HEK293 (cell line): ENCODE measurements around the gene NLGN3.

Experiments used
- CTCF ChIA-PET: fragments of 350-600 bp; formaldehyde crosslinking; extraction: SDS; loops from one replicate; lab custom pipeline; 2021; ENCODE audit warnings: antibody characterized with exemption; lab: Yijun Ruan, JAX
- POLR2A ChIA-PET: fragments of 300-600 bp; formaldehyde crosslinking; extraction: SDS; loops from one replicate; lab custom pipeline; 2020; ENCODE audit warnings: antibody characterized with exemption, inconsistent platforms; lab: Yijun Ruan, JAX
- H3K27ac ChIP-seq: fragments of 200-500 bp; sonication (Bioruptor generic); 2 replicates; pipeline ENCODE4 v1.5.1; 2014; ENCODE audit warnings: low read depth, low read length, control low read depth, inconsistent platforms; ENCODE audit errors: extremely low read depth
- H3K36me3 ChIP-seq, 2 experiments: fragments of 200-500 bp in 1 of 2; sonication (Bioruptor generic) in 1 of 2; 1 replicate in 1 of 2; 2 replicates in 1 of 2; pipeline ENCODE4 v1.5.1; 2014 to 2017; ENCODE audit warnings: inconsistent platforms in 2 of 2, low read length in 2 of 2; ENCODE audit not compliant: control insufficient read depth in 2 of 2, insufficient read depth in 1 of 2
- H3K4me1 ChIP-seq: fragments of 200-500 bp; sonication (Bioruptor generic); 2 replicates; pipeline ENCODE4 v1.5.1; 2014; ENCODE audit warnings: mild to moderate bottlenecking, low read length, inconsistent platforms; ENCODE audit not compliant: control insufficient read depth, insufficient read depth
- H3K4me3 ChIP-seq: 2 replicates; pipeline ENCODE4 v1.5.1; 2011; ENCODE audit warnings: low read depth, mild to moderate bottlenecking, control low read depth, low read length, moderate library complexity
- H3K9me3 ChIP-seq: fragments of 200-500 bp; sonication (Bioruptor generic); 2 replicates; pipeline ENCODE4 v1.5.1; 2014; ENCODE audit warnings: low read depth, low read length, inconsistent platforms; ENCODE audit not compliant: control insufficient read depth, insufficient read depth
- OSR2 ChIP-seq: fragments of 450-650 bp; formaldehyde crosslinking; IDR thresholded peaks from 2 replicates; pipeline ENCODE4 v1.5.1; 2016; ENCODE audit warnings: missing biosample characterization, missing genetic modification characterization
- OVOL3 ChIP-seq: fragments of 450-650 bp; formaldehyde crosslinking; IDR thresholded peaks from 2 replicates; pipeline ENCODE4 v1.5.1; 2016; ENCODE audit warnings: missing biosample characterization, missing genetic modification characterization
- SP3 ChIP-seq: fragments of 450-650 bp; formaldehyde crosslinking; IDR thresholded peaks from 2 replicates; pipeline ENCODE4 v1.5.1; 2016; ENCODE audit warnings: missing biosample characterization, missing genetic modification characterization
- ZNF175 ChIP-seq: fragments of 450-650 bp; formaldehyde crosslinking; IDR thresholded peaks from 2 replicates; pipeline ENCODE4 v1.5.1; 2016; ENCODE audit warnings: missing biosample characterization, missing genetic modification characterization
- ZNF335 ChIP-seq: fragments of 450-650 bp; formaldehyde crosslinking; conservative IDR thresholded peaks from 2 replicates; pipeline ENCODE4 v1.5.1; 2016; ENCODE audit warnings: missing biosample characterization, missing genetic modification characterization
- ZNF48 ChIP-seq: fragments of 450-650 bp; formaldehyde crosslinking; IDR thresholded peaks from 2 replicates; pipeline ENCODE4 v1.5.1; 2016; ENCODE audit warnings: missing biosample characterization, missing genetic modification characterization
- ZNF585B ChIP-seq: fragments of 450-650 bp; formaldehyde crosslinking; IDR thresholded peaks from 2 replicates; pipeline ENCODE4 v1.5.1; 2016; ENCODE audit warnings: missing biosample characterization, missing genetic modification characterization
- ZNF626 ChIP-seq: fragments of 450-650 bp; sonication (Bioruptor Pico); formaldehyde crosslinking; IDR thresholded peaks from 2 replicates; pipeline ENCODE4 v1.5.1; 2018; ENCODE audit warnings: missing biosample characterization, missing genetic modification characterization, inconsistent platforms
- ZNF664 ChIP-seq: fragments of 450-650 bp; formaldehyde crosslinking; IDR thresholded peaks from 2 replicates; pipeline ENCODE4 v1.5.1; 2016; ENCODE audit warnings: missing biosample characterization, missing genetic modification characterization
- ZNF76 ChIP-seq: fragments of 450-650 bp; formaldehyde crosslinking; IDR thresholded peaks from 2 replicates; pipeline ENCODE4; 2016; ENCODE audit warnings: low read depth, missing biosample characterization, missing genetic modification characterization, borderline replicate concordance
- ZNF785 ChIP-seq: fragments of 450-650 bp; formaldehyde crosslinking; IDR thresholded peaks from 2 replicates; pipeline ENCODE4 v1.5.1; 2016; ENCODE audit warnings: missing biosample characterization, missing genetic modification characterization
- ZNF837 ChIP-seq: fragments of 450-650 bp; formaldehyde crosslinking; IDR thresholded peaks from 2 replicates; pipeline ENCODE4 v1.5.1; 2016; ENCODE audit warnings: missing biosample characterization, missing genetic modification characterization
- ZXDB ChIP-seq: fragments of 450-650 bp; formaldehyde crosslinking; IDR thresholded peaks from 2 replicates; pipeline ENCODE4 v1.5.1; 2016; ENCODE audit warnings: missing biosample characterization, missing genetic modification characterization
- TF ChIP-seq, protein P1 (sequence below): fragments of 450-650 bp; formaldehyde crosslinking; IDR thresholded peaks from 2 replicates; pipeline ENCODE4 v1.5.1; 2016; ENCODE audit warnings: missing biosample characterization, missing genetic modification characterization
- TF ChIP-seq, protein P2 (sequence below): IDR thresholded peaks from 2 replicates; pipeline ENCODE4 v1.6.1; 2011; ENCODE audit warnings: mild to moderate bottlenecking, low read depth, low read length, borderline replicate concordance
- TF ChIP-seq, protein P3 (sequence below): fragments of 450-650 bp; formaldehyde crosslinking; IDR thresholded peaks from 2 replicates; pipeline ENCODE4 v1.5.1; 2017; ENCODE audit warnings: missing biosample characterization, missing genetic modification characterization
- TF ChIP-seq, protein P4 (sequence below): fragments of 450-650 bp; formaldehyde crosslinking; conservative IDR thresholded peaks from 2 replicates; pipeline ENCODE4 v1.5.1; 2016; ENCODE audit warnings: low read depth, missing biosample characterization, missing genetic modification characterization
- TF ChIP-seq, protein P5 (sequence below): fragments of 450-650 bp; formaldehyde crosslinking; IDR thresholded peaks from 2 replicates; pipeline ENCODE4 v1.5.1; 2016; ENCODE audit warnings: missing biosample characterization, missing genetic modification characterization

Gene NLGN3

DNA sequence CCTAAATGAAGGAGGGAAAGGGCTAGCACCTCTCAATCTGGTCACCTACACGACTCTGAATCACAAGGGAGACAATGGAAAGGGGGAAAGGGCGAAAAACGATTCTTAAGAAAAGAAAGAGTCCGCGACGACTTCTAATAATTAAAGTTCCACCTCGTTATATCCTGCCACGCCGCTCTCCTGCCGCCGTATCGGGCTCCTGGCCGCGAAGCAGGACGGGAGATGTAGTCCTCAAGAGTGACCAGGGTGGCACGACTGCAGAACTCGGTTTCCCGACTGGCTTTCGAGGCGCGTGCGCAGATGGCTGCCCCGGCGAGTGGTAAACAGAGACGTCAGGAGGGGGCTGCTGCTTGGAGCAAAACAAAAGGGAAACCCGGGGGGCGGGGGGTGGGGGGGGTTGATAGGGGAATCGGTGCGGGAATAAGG, 49.1 kb upstream of the NLGN3 start, which contains the start of gene FOXO4:
Gene FOXO4 (plus strand): TSS at position 297 of the 426 bp plus-strand sequence. CDS start 678 bp downstream, outside the sequence.
- H3K27ac ChIP-seq: peak within 1 kb of the TSS; percentile 34; the same call in 1 of the 2 replicates
- peaks cover 3% of the 10 kb centered on the region; the same call in 1 of the 2 replicates for H3K4me1 ChIP-seq
- CTCF ChIA-PET: interaction anchor here (0.6 to 0.7 kb wide), 2 partner anchors 23 to 821 kb away, joined by 3 read pairs; partner anchors contain the start of gene MED12
- TF ChIP-seq ZNF664 (tag by site-specific recombination) (no peak), SP3 (peak; percentile 15), ZNF837 (tag by site-specific recombination) (no peak), OVOL3 (0 out of 2 replicates have a peak, but pooled peaks have one; percentile 13), ZNF335 (tag by site-specific recombination) (peak; percentile 68), ZNF76 (tag by site-specific recombination) (peak; percentile 89), OSR2 (tag by site-specific recombination) (no peak), ZXDB (tag by site-specific recombination) (0 out of 2 replicates have a peak, but pooled peaks have one; percentile 16)
- H3K9me3 ChIP-seq: no peaks in the 10 kb centered on the region
- POLR2A ChIA-PET: interaction anchor here (0.9 kb wide), 1 partner anchor 22 kb away, joined by 9 read pairs; the partner anchor contains the start of gene MED12
- H3K4me3 ChIP-seq: peak within 1 kb of the TSS; percentile 44
- peaks cover 0 to 1% of the 10 kb centered on the region in 2 experiments; a peak in 2 of 3 replicates for H3K36me3 ChIP-seq

DNA sequence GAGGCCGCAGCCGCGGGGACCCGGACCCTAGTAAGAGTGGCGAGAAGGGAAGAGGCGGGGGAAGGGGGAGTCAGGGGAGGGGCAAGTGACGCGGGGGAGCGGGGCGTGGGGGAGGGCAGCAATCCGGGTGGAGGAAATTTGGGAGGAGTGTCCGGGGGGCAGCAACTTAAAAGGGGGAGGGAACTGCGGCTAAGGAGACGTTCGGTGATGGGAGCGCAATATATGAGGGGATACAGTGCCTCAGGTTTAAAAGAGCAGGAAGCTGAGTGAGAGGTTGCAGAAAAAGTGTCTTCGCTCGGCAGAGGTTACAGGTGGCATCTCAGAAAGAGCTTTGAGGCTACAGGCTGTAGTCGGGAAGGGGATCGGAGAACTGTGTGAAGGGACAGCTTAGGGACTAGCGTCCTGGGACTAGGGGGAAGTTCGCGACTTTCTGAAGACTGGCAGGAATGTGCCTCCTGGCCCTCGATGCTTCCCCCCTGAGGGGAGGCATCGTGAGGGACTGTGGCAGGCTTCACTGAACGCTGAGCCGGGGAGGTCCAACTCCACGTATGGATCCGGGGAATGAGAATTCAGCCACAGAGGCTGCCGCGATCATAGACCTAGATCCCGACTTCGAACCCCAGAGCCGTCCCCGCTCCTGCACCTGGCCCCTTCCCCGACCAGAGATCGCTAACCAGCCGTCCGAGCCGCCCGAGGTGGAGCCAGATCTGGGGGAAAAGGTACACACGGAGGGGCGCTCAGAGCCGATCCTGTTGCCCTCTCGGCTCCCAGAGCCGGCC, 48.5 kb upstream of the NLGN3 start:
- H3K4me3 ChIP-seq: peak overlapping the region; percentile 44
- POLR2A ChIA-PET: interaction anchor here (0.5 to 1.2 kb wide), 4 partner anchors 11 to 272 kb away, joined by 3 to 9 read pairs (median 3); partner anchors contain the start of gene MED12
- H3K4me1 ChIP-seq: peaks cover 3% of the 10 kb centered on the region; the same call in 1 of the 2 replicates
- CTCF ChIA-PET: interaction anchor here (0.6 to 0.7 kb wide), 2 partner anchors 22 to 821 kb away, joined by 3 read pairs; partner anchors contain the start of gene MED12
- peaks cover 0 to 7% of the 10 kb centered on the region in 2 experiments; a peak in 1 of 3 replicates for H3K36me3 ChIP-seq
- no peaks in the 10 kb centered on the region for H3K9me3 ChIP-seq
- H3K27ac ChIP-seq: peak overlapping the region; percentile 34; the same call in 1 of the 2 replicates
- TF ChIP-seq, protein P1, sequence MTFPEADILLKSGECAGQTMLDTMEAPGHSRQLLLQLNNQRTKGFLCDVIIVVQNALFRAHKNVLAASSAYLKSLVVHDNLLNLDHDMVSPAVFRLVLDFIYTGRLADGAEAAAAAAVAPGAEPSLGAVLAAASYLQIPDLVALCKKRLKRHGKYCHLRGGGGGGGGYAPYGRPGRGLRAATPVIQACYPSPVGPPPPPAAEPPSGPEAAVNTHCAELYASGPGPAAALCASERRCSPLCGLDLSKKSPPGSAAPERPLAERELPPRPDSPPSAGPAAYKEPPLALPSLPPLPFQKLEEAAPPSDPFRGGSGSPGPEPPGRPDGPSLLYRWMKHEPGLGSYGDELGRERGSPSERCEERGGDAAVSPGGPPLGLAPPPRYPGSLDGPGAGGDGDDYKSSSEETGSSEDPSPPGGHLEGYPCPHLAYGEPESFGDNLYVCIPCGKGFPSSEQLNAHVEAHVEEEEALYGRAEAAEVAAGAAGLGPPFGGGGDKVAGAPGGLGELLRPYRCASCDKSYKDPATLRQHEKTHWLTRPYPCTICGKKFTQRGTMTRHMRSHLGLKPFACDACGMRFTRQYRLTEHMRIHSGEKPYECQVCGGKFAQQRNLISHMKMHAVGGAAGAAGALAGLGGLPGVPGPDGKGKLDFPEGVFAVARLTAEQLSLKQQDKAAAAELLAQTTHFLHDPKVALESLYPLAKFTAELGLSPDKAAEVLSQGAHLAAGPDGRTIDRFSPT (tag by site-specific recombination): no peak
- TF ChIP-seq ZNF48 (tag by site-specific recombination): no peak
- no peak for TF ChIP-seq ZNF785 (tag by site-specific recombination)
- TF ChIP-seq, protein P2, sequence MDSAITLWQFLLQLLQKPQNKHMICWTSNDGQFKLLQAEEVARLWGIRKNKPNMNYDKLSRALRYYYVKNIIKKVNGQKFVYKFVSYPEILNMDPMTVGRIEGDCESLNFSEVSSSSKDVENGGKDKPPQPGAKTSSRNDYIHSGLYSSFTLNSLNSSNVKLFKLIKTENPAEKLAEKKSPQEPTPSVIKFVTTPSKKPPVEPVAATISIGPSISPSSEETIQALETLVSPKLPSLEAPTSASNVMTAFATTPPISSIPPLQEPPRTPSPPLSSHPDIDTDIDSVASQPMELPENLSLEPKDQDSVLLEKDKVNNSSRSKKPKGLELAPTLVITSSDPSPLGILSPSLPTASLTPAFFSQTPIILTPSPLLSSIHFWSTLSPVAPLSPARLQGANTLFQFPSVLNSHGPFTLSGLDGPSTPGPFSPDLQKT: no peak
- TF ChIP-seq ZNF175 (tag by site-specific recombination): no peak
- TF ChIP-seq, protein P3, sequence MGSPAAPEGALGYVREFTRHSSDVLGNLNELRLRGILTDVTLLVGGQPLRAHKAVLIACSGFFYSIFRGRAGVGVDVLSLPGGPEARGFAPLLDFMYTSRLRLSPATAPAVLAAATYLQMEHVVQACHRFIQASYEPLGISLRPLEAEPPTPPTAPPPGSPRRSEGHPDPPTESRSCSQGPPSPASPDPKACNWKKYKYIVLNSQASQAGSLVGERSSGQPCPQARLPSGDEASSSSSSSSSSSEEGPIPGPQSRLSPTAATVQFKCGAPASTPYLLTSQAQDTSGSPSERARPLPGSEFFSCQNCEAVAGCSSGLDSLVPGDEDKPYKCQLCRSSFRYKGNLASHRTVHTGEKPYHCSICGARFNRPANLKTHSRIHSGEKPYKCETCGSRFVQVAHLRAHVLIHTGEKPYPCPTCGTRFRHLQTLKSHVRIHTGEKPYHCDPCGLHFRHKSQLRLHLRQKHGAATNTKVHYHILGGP (tag by site-specific recombination): no peak
- TF ChIP-seq ZNF585B (tag by site-specific recombination): no peak
- TF ChIP-seq, protein P4, sequence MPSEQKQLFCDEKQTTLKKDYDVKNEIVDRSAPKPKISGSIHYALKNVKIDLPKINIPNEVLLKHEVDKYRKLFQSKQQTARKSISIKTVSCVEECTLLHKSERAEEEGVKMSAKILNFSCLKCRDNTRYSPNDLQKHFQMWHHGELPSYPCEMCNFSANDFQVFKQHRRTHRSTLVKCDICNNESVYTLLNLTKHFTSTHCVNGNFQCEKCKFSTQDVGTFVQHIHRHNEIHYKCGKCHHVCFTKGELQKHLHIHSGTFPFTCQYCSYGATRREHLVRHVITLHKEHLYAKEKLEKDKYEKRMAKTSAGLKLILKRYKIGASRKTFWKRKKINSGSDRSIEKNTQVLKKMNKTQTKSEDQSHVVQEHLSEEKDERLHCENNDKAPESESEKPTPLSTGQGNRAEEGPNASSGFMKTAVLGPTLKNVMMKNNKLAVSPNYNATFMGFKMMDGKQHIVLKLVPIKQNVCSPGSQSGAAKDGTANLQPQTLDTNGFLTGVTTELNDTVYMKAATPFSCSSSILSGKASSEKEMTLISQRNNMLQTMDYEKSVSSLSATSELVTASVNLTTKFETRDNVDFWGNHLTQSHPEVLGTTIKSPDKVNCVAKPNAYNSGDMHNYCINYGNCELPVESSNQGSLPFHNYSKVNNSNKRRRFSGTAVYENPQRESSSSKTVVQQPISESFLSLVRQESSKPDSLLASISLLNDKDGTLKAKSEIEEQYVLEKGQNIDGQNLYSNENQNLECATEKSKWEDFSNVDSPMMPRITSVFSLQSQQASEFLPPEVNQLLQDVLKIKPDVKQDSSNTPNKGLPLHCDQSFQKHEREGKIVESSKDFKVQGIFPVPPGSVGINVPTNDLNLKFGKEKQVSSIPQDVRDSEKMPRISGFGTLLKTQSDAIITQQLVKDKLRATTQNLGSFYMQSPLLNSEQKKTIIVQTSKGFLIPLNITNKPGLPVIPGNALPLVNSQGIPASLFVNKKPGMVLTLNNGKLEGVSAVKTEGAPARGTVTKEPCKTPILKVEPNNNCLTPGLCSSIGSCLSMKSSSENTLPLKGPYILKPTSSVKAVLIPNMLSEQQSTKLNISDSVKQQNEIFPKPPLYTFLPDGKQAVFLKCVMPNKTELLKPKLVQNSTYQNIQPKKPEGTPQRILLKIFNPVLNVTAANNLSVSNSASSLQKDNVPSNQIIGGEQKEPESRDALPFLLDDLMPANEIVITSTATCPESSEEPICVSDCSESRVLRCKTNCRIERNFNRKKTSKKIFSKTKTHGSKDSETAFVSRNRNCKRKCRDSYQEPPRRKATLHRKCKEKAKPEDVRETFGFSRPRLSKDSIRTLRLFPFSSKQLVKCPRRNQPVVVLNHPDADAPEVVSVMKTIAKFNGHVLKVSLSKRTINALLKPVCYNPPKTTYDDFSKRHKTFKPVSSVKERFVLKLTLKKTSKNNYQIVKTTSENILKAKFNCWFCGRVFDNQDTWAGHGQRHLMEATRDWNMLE (tag by site-specific recombination): no peak
- TF ChIP-seq, protein P5, sequence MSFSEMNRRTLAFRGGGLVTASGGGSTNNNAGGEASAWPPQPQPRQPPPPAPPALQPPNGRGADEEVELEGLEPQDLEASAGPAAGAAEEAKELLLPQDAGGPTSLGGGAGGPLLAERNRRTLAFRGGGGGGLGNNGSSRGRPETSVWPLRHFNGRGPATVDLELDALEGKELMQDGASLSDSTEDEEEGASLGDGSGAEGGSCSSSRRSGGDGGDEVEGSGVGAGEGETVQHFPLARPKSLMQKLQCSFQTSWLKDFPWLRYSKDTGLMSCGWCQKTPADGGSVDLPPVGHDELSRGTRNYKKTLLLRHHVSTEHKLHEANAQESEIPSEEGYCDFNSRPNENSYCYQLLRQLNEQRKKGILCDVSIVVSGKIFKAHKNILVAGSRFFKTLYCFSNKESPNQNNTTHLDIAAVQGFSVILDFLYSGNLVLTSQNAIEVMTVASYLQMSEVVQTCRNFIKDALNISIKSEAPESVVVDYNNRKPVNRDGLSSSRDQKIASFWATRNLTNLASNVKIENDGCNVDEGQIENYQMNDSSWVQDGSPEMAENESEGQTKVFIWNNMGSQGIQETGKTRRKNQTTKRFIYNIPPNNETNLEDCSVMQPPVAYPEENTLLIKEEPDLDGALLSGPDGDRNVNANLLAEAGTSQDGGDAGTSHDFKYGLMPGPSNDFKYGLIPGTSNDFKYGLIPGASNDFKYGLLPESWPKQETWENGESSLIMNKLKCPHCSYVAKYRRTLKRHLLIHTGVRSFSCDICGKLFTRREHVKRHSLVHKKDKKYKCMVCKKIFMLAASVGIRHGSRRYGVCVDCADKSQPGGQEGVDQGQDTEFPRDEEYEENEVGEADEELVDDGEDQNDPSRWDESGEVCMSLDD (tag by site-specific recombination): no peak; the same call in 1 of the 2 replicates
- no peak for TF ChIP-seq ZNF626 (tag by site-specific recombination)
